GM19467 (cell line): ENCODE measurements around the gene AIF1L.

Experiments
- ATAC-seq: cut with Tn5 transposase; IDR thresholded peaks from one replicate; pipeline ENCODE4 v1.9.1; 2021; ENCODE audit warnings: mild to moderate bottlenecking, moderate library complexity; ENCODE audit not compliant: unreplicated experiment

AIF1L gene

DNA sequence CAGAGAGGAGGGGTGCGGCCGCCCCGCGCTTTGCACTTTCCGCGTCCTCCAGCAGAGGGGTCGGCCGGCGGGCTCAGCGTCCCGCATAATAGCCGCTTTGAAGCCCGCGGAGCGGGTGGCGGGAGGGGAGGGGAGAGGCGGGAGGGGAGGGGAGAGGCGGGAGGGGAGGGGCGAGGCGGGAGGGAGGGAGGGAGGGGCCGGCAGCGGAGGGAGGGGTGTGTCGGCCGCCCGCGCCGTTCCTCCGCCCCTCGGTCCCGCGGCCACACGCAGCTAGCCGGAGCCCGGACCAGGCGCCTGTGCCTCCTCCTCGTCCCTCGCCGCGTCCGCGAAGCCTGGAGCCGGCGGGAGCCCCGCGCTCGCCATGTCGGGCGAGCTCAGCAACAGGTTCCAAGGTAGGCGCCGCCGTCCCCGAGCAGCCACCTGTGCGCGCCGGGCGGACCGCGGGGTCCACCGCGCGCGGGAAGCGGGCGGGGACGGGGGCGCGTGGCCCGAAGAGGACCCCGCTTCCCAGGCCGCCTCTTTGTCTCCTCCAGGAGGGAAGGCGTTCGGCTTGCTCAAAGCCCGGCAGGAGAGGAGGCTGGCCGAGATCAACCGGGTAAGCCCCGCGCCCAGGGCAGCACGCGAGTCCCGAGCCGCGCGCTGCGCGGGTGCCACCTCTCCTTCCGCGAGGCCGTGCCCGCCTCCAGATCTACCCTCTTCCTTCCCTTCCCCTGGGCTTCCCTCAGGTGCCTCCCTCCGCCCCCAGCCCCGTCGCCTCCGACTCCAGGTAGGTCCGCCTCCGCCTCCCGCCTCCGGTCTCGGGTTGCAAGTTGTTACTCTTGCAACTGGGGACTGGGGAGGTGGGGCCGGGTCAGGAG lies at the start of gene AIF1L:
Gene AIF1L, plus strand, starts transcription at position 263 of the 857 bp plus-strand sequence. Its CDS starts 99 bp downstream, at position 362.
- ATAC-seq: no peak

DNA sequence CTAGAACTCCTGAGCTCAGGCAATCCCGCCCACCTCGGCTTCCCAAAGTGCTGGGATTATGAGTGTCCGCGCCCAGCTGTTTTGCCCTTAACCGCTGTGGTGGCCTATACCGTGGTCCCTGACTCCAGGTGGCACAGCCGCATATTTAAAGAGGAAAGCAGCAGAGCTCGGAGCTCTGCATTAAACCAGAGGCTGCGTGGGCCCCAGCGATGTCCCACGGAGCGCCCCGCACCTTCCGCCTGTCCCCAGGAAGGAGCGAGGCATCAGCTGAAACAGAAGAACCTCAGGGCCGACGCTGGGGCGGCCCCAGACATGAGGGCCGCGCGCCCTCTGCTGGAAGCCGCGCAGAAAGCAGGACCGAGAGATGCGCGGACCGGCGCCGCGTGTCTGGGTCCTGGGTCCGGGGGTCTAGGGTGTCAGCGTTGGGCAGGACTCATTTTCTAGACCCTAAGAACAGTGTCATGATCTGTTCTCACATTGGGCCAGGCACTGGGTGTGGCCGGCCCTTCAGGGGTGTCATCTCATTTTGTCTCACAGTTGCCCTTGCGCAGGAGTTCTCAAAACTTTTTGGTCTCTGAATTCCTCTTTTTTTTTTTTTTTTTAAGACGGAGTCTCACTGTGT lies 49.6 kb upstream of the AIF1L start:
- no peak for ATAC-seq

- ATAC-seq: no peak
Measured at GRCh38 chr9:131048332-131048731, 48.0 kb upstream of the AIF1L start.

GRCh38 chr9:131048820-131049219 lies 47.5 kb upstream of the AIF1L start:
- no peak for ATAC-seq

- ATAC-seq: no peak
Measured at GRCh38 chr9:131049829-131050715, 46.3 kb upstream of the AIF1L start.

- no peak for ATAC-seq
Measured at GRCh38 chr9:131050831-131051230, 45.5 kb upstream of the AIF1L start.

DNA sequence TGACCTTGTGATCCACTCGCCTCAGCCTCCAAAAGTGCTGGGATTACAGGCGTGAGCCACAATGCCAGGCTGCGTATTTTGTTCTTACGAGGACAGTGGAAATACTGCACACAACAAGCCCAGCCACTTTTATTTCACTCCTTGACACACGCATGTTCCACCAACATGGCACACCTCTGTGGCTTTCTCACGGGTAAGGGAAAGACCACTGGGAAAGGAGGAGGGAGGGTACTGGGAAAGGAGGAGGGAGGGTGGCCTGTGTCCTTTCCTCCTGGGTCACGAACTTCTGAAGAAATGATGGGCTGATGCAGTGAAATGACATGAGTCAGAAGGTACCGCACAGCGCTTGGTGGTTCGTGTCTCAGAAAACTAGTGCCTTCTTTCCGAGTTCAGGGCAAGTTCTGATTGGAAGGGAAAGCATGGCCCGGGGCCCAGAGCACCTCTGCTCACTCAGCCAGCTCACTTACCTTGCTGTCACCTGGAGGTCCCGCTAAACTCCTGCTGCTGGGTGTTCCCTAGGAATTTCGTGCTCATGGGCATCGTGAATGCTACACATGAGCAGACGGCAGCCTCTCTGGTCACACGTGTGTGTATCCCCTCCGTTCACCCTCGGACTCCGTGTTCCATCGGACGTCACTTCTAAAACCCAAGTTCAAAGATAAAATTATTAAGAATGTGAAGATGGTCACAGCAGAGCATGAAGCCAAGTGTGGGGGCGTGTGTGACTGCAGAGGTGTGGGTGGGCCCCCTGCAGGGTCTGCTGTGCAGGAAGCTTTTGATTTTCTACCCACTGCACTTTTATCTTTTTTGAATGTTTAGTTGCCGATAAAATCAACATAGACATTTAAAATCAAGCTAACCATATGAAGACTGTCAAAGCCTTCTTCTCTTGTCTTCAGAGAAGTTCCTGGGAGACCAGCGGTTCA lies 44.5 kb upstream of the AIF1L start:
- no peak for ATAC-seq

- ATAC-seq: no peak
Measured at GRCh38 chr9:131053896-131054295, 42.4 kb upstream of the AIF1L start.

DNA sequence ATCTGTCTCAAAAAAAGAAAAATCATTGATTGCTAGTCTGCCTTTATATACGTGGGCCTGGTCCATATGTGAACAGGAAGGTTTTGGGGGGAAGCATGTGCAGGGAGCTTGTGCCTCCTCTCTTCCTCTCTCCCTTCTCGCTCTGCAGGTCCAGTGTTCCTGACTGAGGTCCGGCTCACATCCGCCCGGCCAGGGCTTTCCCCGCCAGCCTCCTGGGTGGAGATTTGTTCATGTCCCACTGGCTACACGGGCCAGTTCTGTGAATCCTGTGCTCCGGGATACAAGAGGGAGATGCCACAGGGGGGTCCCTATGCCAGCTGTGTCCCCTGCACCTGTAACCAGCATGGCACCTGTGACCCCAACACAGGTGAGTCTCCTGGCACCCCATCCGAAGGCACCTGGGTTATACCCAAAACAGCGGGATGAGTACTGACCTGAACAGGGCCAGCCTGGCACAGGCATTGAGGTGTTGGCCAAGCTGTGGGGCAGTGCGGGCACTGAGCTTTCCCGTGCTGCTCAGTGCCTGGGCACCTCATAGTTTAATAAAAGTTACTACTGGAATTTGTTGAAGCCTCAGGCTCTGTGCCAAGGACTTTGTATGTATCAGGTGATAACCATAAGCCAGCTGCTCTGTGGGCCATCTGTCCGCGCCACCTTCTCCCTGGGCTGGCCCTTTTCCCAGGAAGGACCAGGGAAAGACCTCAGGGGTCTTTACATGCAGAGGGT lies 39.4 kb upstream of the AIF1L start:
- no peak for ATAC-seq

GRCh38 chr9:131060900-131061630 lies 35.3 kb upstream of the AIF1L start:
- no peak for ATAC-seq

DNA sequence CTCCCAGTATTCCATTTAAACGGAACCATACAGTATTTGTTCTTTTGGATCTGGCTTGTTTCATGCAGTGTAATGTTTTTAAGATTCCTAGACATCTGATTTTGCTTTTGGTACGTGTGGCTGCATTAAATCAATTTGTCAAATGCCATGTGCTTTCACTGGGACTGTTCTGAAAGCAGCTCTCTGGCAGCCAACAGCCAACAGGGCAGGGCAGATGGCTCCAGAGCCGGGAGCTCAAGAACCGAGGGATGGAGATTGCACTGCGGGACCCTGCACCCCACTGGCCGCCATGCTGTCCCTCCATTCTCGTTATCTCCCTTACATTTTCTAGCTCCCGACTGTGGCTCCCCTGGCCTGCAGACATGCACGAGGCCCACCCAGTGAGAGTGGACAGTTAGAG lies 33.4 kb upstream of the AIF1L start:
- no peak for ATAC-seq

DNA sequence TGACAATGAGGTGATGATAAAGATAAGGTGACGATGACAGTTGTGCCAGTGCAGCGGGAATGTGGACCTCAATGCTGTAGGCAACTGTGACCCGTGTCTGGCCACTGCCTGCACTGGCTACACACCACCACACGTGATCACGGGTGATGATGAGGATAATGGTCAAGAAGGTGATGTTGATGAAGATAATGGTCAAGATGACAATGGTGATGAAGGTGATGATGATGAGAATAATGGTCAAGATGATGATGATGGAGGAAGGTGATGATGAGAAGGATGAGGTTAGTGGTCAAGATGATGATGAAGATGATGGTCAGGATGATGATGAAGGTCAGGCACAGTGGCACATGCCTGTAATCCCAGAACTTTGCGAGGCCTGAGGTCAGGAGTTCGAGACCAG lies 30.7 kb upstream of the AIF1L start:
- no peak for ATAC-seq

GRCh38 chr9:131067625-131068024 lies 28.7 kb upstream of the AIF1L start:
- ATAC-seq: no peak

DNA sequence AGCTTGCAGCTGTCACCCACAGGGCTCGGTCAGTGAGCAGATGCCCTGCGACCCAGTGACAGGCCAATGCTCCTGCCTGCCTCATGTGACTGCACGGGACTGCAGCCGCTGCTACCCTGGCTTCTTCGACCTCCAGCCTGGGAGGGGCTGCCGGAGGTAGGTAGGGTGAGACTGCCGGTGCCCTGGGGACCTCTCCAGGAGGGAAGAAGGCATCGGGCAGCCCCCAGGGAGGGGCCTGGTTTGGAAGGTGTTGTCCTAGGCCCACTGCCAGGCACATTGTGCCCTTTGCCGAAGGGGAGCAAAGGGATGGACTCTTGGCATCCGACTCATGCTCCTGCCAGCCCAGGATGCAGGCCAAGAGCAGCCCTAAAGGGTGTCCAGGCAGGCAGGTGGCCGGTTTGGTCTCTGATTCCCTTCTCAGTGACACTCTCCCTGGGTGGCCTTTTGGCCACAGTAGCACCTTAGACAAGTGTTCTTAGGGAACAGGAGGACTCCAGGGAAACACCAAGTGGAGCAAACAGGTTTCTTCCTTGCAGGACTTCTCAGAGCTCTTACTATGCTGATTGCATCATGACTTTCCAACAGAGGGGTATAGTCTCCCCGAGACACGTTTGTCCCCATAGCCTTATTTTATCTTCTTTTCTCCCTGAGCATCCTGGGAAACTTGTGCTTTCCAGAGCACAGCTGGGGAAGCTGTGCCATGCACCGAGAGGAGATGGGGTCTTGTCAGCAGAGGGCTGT lies 28.1 kb upstream of the AIF1L start:
- ATAC-seq: no peak

- ATAC-seq: no peak
Measured at GRCh38 chr9:131069699-131070098, 26.6 kb upstream of the AIF1L start.

GRCh38 chr9:131072107-131072870 lies 24.0 kb upstream of the AIF1L start:
- no peak for ATAC-seq

- no peak for ATAC-seq
Measured at GRCh38 chr9:131072871-131073237, 23.5 kb upstream of the AIF1L start.
